Esophagus muscularis mucosa (tissue), 4 donors: Measurements from ENCODE around the gene MLN. TPM values are rescaled to one million over a fixed set of nuclear protein-coding genes. Genes with fewer than 3 reads are reported as not detected.

Experiments used
- DNase-seq: peaks from one replicate; pipeline ENCODE4 v3.0.0-alpha.2; 2017; ENCODE audit errors: extremely low spot score
- H3K27ac ChIP-seq, 4 donors: fragments of 200-600 bp; sonication (generic); replicated peaks in 1 of 4; 1 replicate in 3 of 4; 2 replicates in 1 of 4; pipeline ENCODE4 v1.5.1; 2016 to 2019; ENCODE audit warnings: mild to moderate bottlenecking in 1 of 4
- H3K27me3 ChIP-seq, 4 donors: fragments of 200-600 bp; sonication (generic); one replicate each; pipeline versions ENCODE4 v1.5.1 to v1.6.0; 2016 to 2019
- H3K36me3 ChIP-seq, 4 donors: fragments of 200-600 bp; sonication (generic); one replicate each; pipeline ENCODE4 v1.5.1; 2016 to 2019
- H3K4me1 ChIP-seq, 4 donors: fragments of 200-600 bp; sonication (generic); one replicate each; pipeline ENCODE4 v1.5.1; 2016 to 2019
- H3K4me3 ChIP-seq, 4 donors: fragments of 200-600 bp; sonication (generic); 1 replicate in 2 of 4; 2 replicates in 2 of 4; pipeline ENCODE4 v1.5.1; 2016 to 2019; ENCODE audit warnings: mild to moderate bottlenecking in 4 of 4, moderate library complexity in 1 of 4
- H3K9me3 ChIP-seq, 4 donors: fragments of 200-600 bp; sonication (generic); 1 replicate in 3 of 4; 2 replicates in 1 of 4; pipeline ENCODE4 v1.5.1; 2016 to 2019
- EP300 ChIP-seq: sonication (generic); formaldehyde crosslinking; IDR thresholded peaks from one replicate; pipeline ENCODE4 v1.6.1; 2017; ENCODE audit warnings: antibody characterized with exemption
- POLR2A ChIP-seq: fragments of 450-650 bp; IDR thresholded peaks from one replicate; pipeline ENCODE4 v1.6.1; 2017; ENCODE audit warnings: antibody characterized with exemption, moderate library complexity, mild to moderate bottlenecking, low read depth
- POLR2AphosphoS5 ChIP-seq, 2 donors: sonication (generic); formaldehyde crosslinking; IDR thresholded peaks; one replicate each; pipeline ENCODE4 v1.6.1; 2017; ENCODE audit warnings: antibody characterized with exemption in 2 of 2
- WGBS: methylation state at CpG from one replicate; pipeline ENCODE4 v1.1.5; 2018; 5-methylcytosine and 5-hydroxymethylcytosine counted together
- intact Hi-C: fragments of 100-400 bp; cut with DNase I; formaldehyde crosslinking; loops from one replicate; pipeline ENCODE4 v1.15.1; 2023
- total RNA-seq, 4 donors: library from RNA; depleted of rRNA; stranded (reverse); fragments of >200 nt; gene quantifications; one replicate each; pipeline versions ENCODE4 v1.1.0 to v1.2.1, GENCODE V29; 2016
- TF ChIP-seq, protein P1 (sequence below), 3 experiments: fragments of 200-600 bp in 2 of 3; fragments of 450-650 bp in 1 of 3; sonication (generic) in 2 of 3; IDR thresholded peaks; one replicate each; pipeline ENCODE4 v1.5.1; 2017 to 2019; ENCODE audit warnings: antibody characterized with exemption in 3 of 3, mild to moderate bottlenecking in 2 of 3, moderate library complexity in 1 of 3

MLN gene
- total RNA-seq, 4 donors from 2014 or later: not detected

DNA sequence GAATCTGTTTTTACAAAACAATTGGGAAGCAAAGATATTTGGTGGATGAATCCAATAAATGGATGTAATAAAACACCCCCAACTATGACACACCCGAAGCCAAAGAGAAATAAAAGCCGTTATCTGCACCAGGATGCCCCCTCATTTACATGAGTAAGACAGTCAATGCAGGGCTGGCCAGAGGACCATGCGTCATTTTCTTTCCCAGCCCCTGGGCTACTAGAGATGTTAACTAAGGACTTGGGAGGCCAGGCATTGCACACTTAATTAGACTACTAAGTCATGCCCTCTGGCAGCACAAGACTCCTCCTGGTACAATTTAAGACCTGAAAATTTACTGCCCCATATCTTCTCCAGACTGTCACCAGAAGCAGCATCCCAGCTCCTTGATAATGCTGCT, 18.0 kb downstream of the MLN start:
- 55% methylated on average over 3 of the region's 3 CpGs for WGBS
- Histone ChIP-seq H3K27me3 (no peaks in the 10 kb centered on the region), H3K27ac (peak overlapping the region; percentile 100), H3K4me3 (no peak overlapping the region), H3K4me1 (peaks cover 57 to 69% (median 59%) of the 10 kb centered on the region in 4 donors), H3K36me3 (peaks cover 26 to 46% (median 43%) of the 10 kb centered on the region in 4 donors), H3K9me3 (no peaks in the 10 kb centered on the region)
- TF ChIP-seq POLR2A: no peak
- no peak for TF ChIP-seq POLR2AphosphoS5 (IDR thresholded peaks at IDR 0.05)
- TF ChIP-seq, protein P1, sequence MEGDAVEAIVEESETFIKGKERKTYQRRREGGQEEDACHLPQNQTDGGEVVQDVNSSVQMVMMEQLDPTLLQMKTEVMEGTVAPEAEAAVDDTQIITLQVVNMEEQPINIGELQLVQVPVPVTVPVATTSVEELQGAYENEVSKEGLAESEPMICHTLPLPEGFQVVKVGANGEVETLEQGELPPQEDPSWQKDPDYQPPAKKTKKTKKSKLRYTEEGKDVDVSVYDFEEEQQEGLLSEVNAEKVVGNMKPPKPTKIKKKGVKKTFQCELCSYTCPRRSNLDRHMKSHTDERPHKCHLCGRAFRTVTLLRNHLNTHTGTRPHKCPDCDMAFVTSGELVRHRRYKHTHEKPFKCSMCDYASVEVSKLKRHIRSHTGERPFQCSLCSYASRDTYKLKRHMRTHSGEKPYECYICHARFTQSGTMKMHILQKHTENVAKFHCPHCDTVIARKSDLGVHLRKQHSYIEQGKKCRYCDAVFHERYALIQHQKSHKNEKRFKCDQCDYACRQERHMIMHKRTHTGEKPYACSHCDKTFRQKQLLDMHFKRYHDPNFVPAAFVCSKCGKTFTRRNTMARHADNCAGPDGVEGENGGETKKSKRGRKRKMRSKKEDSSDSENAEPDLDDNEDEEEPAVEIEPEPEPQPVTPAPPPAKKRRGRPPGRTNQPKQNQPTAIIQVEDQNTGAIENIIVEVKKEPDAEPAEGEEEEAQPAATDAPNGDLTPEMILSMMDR (IDR thresholded peaks at IDR 0.05): no peak
- no peak for TF ChIP-seq EP300
- DNase-seq: no peak
- intact Hi-C loops: no loop called here

DNA sequence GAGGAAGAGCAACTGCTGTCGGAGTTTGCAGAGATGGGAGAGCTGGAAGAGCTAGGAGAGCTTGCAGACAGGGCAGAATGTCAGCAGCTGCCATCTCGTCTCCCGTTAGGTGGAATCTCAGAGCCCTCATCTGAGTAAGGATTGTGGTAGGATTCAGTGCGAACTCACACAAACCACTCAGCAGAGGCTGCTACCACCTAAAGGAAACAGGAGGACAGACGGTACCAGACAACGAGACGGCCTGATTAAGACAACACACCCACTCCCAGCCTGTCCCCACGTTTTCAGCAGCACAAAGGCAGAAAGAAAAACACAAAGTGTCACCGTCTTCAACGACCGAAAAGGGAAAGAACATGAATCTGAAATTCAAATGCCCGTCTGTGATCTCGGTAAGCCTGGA, 19.0 kb downstream of the MLN start:
- no peak overlapping the region for H3K4me3 ChIP-seq
- peak overlapping the region in 2 of 4 donors; percentile 100 for H3K27ac ChIP-seq
- DNase-seq: no peak
- intact Hi-C loops: no loop called here
- H3K36me3 ChIP-seq: peaks cover 36 to 56% (median 52%) of the 10 kb centered on the region in 4 donors
- no peaks in the 10 kb centered on the region for H3K27me3 ChIP-seq
- H3K9me3 ChIP-seq: no peaks in the 10 kb centered on the region
- 78% methylated on average over 13 of the region's 13 CpGs for WGBS
- TF ChIP-seq EP300: no peak
- TF ChIP-seq POLR2AphosphoS5 (IDR thresholded peaks at IDR 0.05): no peak
- TF ChIP-seq, protein P1 (IDR thresholded peaks at IDR 0.05): no peak
- no peak for TF ChIP-seq POLR2A
- H3K4me1 ChIP-seq: peaks cover 59 to 77% (median 62%) of the 10 kb centered on the region in 4 donors

DNA sequence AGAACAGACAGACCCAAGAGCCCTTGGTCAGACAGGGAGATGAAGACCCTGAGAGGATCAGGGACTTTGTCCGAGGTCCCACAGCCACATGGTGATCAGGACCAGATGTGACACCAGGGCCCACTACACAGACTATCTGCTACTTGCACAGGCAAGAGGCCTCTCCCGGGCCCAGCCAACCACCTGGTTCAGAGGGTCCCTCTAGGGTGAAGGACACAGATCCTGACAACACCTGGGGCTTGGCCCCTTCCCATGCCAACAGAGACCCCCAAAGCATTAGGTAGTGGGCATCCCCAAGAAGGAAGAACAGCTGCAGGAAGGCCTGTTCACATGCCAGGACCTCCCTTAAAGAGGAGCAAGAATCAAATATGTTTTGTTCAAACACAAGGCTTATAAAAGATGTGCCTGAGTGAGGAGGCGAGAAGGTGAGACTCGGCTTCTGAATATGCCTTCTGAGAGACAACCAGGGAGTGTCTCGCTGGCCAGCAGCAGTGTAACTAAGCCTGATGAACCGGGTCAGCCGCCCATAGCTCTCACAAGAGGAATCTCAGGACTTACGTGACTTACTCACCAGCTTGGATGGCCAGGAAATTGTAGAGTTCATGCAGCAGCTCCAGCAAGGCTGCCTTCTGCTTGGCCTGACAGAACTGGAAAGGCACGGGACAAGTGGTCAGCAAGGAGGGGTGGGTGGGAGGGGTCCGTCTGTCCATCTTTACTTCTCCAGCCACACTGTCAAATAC, 19.9 kb downstream of the MLN start:
- WGBS: 85% methylated on average over 9 of the region's 10 CpGs
- Histone ChIP-seq H3K27ac (no peak overlapping the region), H3K27me3 (no peaks in the 10 kb centered on the region), H3K4me1 (peaks cover 54 to 69% (median 58%) of the 10 kb centered on the region in 4 donors), H3K4me3 (no peak overlapping the region), H3K36me3 (peaks cover 44 to 64% (median 61%) of the 10 kb centered on the region in 4 donors), H3K9me3 (no peaks in the 10 kb centered on the region)
- no peak for TF ChIP-seq POLR2AphosphoS5 (IDR thresholded peaks at IDR 0.05)
- intact Hi-C loops: no loop called here
- no peak for DNase-seq

DNA sequence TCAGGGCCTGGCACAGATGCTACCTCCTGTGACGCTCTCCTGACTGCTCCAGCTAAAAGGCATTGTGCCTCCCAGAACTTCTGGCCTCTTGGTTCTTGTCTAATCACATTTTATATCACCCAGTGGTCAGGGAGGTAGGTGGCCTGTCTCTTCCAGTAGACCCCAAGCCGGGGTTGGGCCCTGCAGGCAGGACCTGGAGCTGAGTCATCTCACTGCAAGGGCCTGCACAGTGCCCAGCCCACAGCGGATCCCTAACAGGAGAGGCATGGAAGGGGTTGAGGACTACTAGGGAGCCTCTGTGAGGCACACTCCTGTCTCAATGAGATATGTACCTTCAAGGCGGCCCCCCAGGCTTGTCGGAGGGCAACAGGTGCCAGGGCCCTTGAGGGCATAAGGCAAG, 21.2 kb downstream of the MLN start:
- peaks cover 56 to 78% (median 75%) of the 10 kb centered on the region in 4 donors for H3K36me3 ChIP-seq
- WGBS: 100% methylated on average over 5 of the region's 5 CpGs
- DNase-seq: no peak
- H3K27ac ChIP-seq: peak overlapping the region in 2 of 4 donors; percentile 13 to 49
- H3K9me3 ChIP-seq: no peaks in the 10 kb centered on the region
- no peak overlapping the region for H3K4me3 ChIP-seq
- TF ChIP-seq, protein P1 (IDR thresholded peaks at IDR 0.05): no peak
- TF ChIP-seq POLR2A (no peak), EP300 (no peak), POLR2AphosphoS5 (IDR thresholded peaks at IDR 0.05) (no peak)
- peaks cover 50 to 64% (median 54%) of the 10 kb centered on the region in 4 donors for H3K4me1 ChIP-seq
- intact Hi-C loops: no loop called here
- no peaks in the 10 kb centered on the region for H3K27me3 ChIP-seq

DNA sequence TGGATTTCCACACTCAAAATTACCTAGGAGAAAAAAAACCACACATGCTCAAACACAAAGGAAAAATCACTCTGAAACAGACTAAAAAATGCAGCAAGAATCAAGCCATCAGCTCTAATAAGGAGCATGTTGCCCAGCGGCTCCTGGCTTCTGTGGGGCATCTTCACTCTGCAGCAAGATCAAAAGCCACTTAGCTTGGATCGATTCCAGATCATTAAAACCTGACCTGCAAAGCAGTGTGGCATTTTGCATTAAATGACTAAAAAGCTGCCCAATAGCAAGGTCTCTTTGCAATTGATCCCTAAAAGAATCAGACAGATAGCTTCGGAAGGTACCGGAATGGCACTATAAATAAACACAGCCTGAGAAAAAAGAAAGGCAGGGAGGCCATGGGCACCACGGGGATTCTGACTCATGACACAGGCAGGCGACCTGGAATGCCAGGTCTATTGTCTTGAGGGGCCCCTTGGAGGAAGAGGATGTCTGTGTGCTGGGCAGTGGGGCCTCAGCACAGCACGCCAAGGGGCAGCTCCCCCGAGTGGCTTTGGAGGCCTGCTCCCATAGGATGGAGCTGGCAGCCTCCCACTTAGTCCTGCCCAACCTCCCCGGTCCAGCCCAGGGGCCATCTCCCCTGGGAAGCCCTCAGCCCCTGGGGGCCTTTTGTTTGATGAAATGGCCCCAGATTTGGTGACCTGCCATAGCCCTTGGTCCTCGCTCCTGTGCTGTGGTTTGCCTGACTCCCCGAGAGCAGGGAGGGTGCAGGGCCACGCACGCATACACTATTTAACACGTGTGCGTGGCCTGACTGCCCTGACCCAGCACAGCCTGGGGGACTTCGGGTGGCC, 22.4 kb downstream of the MLN start:
- 74% methylated on average over 15 of the region's 16 CpGs for WGBS

More for the DNA sequence above, 22.4 kb downstream of the MLN start:
- TF ChIP-seq POLR2A: no peak
- no peak for TF ChIP-seq EP300
- TF ChIP-seq, protein P1 (IDR thresholded peaks at IDR 0.05): no peak
- peak; percentile 41 to 44 for TF ChIP-seq POLR2AphosphoS5 (IDR thresholded peaks at IDR 0.05)
- Histone ChIP-seq H3K27me3 (no peaks in the 10 kb centered on the region), H3K36me3 (peaks cover 68 to 90% (median 87%) of the 10 kb centered on the region in 4 donors), H3K9me3 (no peaks in the 10 kb centered on the region), H3K27ac (peak overlapping the region; percentile 13 to 49 (median 40)), H3K4me1 (peaks cover 38 to 52% (median 42%) of the 10 kb centered on the region in 4 donors), H3K4me3 (no peak overlapping the region)
- intact Hi-C loops: no loop called here
- DNase-seq: no peak
